Stimulated activated CD8-positive, alpha-beta memory T cell treated with anti-CD3 and anti-CD28 coated beads, Interleukin-7, amount 100 ng/mL, for 24 hours (primary cell): ENCODE data around the gene WNT6.

ENCODE experiments used
- DNase-seq: peaks from one replicate; pipeline ENCODE4 v3.0.0-alpha.2; 2020; ENCODE audit warnings: low read depth

Gene WNT6

DNA sequence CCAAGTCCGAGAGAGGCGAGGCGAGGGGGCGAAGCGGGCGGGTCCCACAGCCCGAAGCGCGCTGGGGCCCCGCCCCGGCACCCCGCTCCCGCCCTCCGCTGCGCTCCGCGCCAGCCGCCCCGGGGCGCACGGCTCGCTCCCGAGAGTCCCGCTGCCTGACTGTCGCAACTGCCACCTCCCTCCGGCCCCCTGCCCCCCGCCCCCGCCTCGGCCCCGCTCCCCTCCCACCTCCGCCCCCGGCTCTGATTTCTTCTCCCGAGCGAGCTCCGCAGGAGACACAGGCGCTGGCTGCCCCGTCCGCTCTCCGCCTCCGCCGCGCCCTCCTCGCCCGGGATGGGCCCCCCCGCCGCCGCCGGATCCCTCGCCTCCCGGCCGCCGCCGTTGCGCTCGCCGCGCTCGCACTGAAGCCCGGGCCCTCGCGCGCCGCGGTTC, at the start of gene WNT6:
Gene WNT6, plus strand, starts transcription at position 250 of the 432 bp plus-strand sequence. CDS start 233 bp downstream, outside the sequence.
- DNase-seq: no peak

DNA sequence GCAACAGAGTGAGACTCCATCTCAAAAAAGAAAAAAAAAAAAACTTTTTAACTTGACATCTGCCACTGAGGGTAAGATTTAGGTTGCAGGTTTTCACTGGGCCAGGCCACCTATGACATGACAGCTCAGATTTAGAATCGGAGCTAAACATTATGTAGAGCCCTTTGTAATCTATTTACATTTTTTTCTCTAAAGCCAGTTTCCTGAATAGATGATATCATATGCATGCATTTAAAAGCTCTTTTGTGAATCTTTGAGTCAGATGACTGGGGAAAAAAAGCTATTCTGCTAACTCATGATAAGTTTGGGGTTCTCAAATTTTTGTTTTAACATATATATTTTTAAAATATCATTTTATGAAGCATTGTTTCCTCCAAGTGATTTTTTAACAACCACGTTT, 49.3 kb upstream of the WNT6 start:
- DNase-seq: no peak

DNA sequence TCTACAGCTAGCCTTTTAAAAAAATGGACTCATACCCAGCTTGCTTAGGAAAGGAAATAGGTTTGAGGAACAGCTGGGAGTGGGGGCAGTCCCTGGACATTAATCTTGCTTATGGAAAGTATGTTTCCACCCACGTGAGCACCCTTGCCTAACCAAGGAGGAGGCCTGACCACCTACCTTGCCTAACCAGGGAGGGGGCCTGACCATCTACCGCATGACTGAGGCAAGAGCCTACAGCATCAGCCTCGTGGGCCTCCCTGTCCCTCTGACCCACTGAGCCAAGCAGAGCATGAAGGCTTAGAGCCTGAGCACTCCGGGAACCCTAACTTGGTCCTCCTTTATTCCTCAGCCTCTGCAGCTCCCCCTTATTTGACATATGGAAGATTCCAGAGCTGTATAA, 48.2 kb upstream of the WNT6 start:
- DNase-seq: no peak

DNA sequence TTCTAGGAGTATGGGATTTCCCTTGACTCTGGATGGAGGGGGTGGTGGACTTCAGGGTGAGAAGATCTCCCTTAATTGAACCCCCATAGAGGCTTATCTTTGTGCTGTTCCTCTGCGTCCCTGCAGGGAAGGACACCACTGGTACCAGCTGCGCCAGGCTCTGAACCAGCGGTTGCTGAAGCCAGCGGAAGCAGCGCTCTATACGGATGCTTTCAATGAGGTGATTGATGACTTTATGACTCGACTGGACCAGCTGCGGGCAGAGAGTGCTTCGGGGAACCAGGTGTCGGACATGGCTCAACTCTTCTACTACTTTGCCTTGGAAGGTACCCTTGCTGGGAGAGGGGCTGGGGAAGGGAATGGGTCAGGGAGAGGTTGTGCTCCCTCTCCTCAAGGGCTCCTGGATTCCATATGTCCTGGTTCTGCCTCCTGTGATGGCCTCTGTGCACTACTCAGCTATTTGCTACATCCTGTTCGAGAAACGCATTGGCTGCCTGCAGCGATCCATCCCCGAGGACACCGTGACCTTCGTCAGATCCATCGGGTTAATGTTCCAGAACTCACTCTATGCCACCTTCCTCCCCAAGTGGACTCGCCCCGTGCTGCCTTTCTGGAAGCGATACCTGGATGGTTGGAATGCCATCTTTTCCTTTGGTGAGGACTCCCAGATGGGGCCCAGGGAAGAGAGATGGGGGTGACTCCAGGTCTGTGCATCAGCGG, 47.3 kb upstream of the WNT6 start:
- DNase-seq: no peak

DNA sequence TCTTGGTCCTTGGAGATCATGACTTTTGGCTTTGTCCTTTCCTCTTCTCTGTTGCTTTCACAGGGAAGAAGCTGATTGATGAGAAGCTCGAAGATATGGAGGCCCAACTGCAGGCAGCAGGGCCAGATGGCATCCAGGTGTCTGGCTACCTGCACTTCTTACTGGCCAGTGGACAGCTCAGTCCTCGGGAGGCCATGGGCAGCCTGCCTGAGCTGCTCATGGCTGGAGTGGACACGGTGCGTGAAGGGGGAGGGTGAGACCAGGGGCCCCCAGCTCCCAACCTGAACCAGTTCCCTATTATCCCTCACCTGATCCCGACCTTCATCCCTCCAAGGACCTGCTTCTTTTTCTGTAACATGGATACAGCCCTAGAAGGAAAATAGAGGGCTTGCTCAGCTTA, 46.7 kb upstream of the WNT6 start:
- DNase-seq: no peak

DNA sequence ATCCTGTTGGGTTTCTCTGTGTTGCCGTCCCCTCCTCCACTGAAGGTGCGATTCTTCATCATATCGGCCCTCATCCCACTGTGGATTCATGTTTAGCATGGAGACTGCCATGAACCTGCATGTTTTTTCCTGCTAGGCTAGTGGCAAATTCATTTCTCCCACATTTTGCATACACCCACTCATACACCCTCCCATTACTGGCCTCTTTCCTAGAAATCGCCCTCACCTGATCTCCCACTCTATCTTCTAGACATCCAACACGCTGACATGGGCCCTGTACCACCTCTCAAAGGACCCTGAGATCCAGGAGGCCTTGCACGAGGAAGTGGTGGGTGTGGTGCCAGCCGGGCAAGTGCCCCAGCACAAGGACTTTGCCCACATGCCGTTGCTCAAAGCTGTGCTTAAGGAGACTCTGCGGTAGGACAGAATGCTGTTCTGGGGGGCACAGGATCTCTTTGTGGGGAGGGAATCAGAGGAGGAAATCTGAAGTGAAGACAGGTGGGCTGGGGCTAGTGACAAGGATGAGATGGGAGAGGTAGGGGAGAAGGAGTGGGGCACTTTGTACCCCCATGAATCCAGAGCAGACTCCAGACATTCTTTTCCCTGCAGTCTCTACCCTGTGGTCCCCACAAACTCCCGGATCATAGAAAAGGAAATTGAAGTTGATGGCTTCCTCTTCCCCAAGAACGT, 45.7 kb upstream of the WNT6 start:
- DNase-seq: no peak

DNA sequence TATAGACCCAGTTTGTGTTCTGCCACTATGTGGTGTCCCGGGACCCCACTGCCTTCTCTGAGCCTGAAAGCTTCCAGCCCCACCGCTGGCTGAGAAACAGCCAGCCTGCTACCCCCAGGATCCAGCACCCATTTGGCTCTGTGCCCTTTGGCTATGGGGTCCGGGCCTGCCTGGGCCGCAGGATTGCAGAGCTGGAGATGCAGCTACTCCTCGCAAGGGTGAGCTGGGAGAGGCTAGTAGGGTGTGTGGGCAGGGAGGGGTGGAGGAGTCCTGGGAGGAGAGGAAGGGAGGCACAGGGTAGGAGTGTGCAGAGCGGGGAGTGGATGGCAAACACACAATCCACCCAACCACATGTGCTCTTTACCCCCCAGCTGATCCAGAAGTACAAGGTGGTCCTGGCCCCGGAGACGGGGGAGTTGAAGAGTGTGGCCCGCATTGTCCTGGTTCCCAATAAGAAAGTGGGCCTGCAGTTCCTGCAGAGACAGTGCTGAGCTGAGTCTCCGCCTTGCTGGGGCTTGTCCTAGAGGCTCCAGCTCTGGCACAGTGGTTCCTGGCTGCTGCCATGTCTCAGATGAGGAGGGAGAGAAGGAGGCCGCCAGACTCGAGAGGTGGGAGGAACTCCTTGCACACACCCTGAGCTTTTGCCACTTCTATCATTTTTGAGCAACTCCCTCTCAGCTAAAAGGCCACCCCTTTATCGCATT, 44.9 kb upstream of the WNT6 start:
- no peak for DNase-seq

DNA sequence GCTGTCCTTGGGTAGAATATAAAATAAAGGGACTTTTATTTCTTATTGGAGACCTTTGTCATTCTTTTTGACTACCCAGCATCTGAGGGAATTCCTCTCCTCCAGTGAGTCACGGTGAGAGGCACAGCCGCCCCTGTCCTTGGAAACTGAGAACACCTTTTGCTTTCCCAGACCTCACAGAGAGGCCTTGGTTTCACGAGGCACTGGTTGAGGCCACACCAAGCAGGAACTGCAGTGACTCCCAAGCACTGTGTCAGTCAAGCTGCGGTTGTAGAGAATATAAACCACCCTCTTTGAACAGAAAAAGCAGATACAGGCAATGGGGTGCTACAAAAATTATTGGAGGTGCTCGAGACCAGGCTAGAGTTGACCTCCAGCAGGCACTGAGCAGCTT, 44.4 kb upstream of the WNT6 start:
- no peak for DNase-seq

DNA sequence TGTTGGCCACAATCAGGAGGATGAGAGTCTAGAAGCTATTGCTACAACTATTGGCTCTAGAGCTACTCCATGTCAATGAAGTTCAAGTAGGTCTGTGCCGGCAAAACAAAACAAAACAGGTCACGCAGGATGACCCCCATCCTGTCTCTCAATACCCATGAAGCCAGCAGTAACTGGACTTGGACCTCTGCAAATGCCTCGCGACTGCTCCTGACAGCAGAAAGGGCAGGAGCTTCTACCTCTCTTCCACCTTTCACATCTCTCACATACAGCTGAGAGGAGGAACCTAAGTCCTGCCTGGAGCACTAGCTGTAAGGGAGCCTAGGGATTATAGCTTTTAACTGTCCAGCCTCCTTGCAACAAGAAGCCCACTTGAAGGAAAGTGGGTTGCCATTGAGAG, 44.0 kb upstream of the WNT6 start:
- DNase-seq: no peak

DNA sequence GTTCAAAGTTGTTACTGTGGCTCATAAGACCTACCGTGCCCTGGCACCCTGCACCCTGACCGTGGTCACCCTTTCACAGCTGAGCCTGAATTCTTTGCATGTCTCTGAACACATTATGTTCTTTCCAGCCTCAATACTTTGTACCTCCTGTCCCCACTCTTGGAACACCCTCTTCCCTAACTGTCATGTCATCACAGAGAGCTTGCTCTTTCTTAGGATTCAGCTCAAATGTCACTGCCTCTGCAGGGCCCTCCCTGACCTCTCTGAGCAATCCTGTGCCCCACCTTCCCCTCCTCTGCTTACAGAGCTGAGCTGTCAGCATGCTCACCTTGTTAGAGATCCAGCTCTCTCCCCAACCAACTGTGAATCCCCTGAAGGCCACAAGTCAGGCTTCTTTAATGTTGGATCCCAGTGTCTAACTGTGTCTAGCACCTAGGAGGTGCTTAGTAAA, 43.0 kb upstream of the WNT6 start:
- no peak for DNase-seq

DNA sequence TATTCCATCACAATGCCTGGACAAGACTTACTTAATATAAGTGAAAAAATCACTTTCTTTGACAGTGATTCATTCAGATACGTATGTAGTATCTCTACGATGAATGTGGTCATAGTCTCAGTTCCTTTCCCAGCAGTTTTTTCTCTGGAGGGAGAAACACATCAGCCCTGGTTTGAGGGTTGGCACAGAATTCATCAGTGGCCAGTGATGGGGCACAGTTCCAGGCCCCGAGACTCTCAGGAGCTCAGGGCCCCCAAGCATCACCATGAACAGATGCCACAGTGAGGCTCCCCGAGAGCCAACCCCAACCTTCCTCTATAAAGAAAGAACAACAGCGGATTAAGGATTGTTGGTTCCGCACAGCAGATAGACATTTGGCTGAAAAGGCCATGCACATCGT, 40.5 kb upstream of the WNT6 start:
- DNase-seq: no peak

DNA sequence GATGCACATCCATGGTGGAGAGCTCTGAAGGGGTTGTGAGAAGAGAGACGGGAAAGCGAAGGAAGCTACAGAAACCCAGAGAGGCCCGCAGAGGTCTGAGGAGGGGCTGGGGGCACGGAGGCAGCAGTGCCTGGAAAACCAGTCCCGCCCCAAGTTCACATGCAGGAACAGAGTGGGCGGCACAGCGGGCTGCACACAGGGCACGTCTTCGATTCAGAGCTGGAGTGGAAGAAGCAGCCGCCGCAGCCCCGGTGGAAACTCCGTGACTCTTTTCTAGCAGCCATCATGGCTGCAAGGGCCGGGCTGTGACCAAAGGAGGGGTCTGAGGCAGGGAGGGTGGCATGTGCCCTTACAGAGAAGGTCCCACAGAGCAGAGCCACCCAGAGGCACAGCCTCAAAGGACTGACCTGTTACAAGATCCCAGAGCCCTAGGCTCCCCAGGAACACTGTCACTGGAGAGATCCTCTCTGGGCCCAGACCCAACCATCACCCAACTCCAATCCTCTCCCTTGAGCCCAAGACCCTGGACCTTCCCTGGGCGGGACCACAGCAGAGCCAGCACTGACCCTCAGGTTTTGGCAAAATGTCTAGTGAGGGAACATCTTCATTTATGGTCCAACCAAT, 38.7 kb upstream of the WNT6 start:
- DNase-seq: no peak

DNA sequence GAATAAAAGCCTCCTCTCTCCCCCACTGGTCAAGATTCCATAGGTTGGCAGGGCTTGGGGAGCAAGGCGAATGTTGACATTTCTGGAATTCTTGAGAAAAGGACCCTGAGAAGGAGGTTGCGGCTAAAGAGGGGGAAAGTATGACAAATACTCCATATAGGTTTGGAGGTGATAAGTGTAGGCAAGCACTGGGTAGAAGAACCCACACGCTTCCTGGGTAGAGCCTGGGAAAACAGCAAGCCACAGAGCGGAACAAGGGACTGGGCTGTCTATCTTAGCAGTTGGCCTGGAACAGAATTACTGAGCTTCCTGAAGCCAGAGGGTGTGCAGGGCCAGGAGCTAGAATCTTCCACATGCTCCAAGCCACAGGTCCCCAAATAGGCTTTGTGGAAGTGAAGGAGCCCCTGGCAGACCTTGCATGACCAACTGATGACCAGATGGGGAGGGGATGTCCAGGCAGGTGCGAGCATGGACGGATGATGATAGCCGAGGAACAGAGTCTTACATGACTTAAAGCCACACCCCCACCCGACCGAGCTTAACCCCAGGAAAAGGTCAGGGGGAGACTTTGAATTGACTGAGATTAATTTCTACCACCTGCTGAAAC, 37.9 kb upstream of the WNT6 start:
- no peak for DNase-seq

DNA sequence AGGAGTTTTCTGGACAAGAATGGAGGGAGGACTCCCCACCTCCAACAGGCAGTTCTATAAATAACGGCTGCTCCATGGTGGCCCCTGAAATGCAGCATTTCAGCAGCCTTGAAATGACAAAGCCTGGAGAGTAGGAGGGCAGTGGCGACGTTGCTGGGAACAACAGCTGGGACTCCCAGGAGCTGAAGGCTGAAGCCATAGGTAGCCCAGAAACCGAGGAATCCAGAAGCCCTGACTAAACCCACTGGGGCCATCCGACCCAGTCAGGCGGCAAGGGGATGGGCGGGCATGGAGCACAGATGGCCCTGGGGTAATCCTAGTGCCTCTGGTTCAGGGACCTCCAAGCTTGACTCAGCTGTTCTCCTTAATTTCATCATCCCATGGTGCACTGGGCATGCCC, 37.0 kb upstream of the WNT6 start:
- DNase-seq: no peak

DNA sequence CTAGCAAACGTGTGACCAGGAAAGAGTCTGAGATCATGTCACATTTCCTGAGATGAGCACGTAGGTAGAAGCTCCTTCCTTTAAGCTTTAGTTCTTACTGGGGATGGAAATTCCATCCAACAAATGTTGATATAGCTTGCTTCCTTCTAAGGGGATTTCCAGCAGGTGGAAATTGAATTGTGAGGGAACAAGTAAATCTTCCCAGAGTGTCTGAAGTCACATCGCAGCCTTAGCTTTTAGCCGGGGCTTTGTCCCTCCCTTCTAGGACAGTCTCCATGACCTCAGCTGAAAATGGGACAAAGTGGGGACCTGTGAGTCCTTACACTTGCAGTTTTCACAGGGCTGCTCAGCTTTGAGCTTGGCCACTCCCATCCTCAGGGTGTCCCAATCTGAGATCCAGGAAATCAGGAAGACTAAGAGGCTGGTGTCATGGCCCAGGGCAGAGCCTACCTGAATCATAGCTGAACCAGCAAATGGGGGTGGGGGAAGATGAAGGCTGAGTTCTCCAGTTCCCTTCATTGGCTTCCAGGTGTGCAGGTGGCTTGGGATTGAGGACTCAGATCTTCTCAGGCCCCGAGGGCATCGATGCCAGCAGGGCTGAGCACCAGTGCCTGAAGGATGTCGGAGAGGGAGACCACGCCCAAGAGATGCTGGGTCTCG, 36.3 kb upstream of the WNT6 start:
- no peak for DNase-seq

DNA sequence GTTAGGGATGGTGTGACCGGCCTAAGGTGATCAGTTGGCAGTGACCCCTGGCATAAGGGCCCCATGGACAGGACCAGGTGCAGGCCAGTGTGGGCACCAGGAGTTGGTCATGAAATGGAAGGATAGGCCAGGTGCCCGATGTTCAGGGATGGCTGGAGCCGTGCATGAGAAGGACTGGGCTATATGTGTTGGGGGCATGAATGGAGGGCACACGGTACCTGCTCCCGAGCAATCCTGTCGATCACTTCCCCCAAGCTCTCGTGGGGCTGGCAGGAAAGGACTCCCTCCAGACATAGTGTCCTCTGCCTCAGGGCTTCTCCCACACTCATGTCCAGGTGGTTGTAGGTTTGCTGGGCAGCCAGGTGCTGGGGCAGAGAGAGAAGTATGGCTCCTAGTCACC, 35.6 kb upstream of the WNT6 start:
- no peak for DNase-seq

DNA sequence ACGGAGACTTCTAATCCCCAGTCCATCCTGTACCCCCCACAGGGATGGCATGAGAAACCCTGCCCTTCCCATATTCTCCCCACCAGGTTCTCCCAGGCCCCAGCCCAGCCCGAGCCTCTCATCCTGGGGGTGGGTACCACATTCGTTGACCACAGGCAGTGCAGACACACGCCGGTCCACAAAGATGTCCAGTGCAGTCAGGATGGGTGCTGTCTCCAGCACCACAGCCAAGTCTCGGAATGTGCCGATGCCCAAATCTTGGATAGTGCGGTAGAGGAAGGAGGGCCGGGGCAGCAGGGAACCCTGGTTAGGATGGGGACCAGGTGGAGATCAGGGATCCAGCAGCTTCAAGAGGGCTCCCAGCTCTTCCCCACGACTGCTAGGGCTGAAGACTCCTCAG, 32.8 kb upstream of the WNT6 start:
- DNase-seq: no peak

DNA sequence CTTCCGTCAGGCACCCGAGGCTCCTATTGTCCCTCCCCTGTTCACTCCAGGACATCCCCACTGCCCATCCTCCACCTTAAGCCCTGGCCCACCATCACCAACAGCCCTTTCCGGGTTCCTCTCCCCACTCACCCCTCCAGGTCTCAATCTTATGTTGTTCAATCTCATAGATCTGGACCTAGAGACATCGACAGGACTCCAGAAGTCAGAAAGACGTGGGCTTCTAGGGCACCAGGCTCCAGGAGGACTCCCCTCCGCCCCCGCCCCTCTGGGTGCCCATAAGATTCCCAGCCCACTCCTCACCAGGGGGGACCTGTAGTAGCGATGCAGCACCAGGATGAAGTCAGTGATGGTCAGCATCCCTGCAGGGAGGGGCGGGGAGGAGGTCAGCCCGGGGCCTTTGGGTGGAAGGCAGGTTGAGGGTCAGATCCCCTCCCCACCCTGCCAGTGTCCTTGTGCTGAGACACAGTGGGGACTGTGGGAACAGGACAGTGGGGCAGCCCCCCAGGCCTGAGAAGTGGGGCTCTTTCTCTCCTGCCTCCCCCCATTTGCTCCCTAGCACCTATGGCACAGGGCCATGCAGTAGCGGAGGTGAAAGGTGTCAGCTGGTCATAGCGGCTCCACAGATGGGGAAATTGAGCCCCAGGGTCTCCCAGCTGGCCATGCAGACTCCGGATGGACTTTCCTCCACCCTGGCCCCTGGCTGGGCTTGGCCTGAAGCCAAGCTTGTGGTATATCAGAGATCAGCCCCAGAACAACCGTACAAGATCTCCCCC, 31.7 kb upstream of the WNT6 start:
- no peak for DNase-seq

DNA sequence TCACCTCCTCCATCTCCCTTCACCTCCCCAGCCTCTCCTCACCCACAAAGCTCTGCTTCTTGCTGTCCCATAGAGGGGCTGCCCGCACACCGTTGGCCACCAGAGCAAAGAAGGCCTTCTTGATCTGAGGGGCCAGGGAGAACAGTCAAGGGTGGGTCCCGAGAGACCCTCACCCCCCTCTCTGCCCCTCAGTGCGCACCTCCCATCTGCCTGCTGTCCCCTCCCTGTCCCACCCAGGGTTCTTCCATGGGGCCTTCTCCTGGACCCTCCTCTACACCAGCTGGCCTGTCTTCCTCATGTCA, 31.2 kb upstream of the WNT6 start:
- no peak for DNase-seq

DNA sequence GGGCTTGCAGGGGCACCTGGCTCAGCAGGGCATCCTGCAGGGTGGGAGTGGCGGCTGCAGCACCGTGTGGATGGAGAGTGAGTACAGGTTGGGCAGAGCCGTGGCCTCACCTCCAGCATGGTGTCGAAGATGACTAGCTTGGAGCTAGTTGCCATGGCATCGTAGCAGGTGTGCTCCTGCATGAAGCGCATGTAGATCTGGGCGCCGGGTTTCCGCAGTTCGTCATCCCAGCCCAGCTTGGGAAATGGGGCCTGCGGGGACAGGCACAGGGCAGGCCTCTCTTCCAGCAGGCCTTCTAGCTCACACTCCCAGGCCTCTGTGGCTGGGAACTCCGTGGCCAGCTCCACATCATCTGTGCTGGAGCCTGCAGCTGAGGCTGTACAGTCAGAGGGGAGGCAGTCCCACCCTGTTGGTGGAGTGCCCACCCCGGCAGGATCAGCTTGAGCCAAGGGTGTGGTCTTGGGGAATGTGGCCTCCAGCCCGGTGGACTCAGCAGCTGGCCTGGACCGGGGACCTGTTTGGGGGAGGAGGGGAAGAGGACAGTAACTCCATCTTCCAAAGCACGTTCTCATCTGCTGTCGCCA, 29.6 kb upstream of the WNT6 start:
- DNase-seq: no peak
